22Rv1 (cell line): ENCODE results near the gene TKTL1.
"Not testable (repeated sequence)": the region's sequence is repeated elsewhere in the genome, so short reads cannot be mapped to it uniquely, and the experiment has no call there.

Experiments used
- H3K27ac ChIP-seq: fragments of 450-650 bp; 2 replicates; pipeline ENCODE4 v1.5.1; 2017
- CTCF ChIP-seq: fragments of 450-650 bp; IDR thresholded peaks from 2 replicates; pipeline ENCODE4 v1.5.1; 2017; ENCODE audit warnings: mild to moderate bottlenecking
- ZFX ChIP-seq: fragments of 450-650 bp; IDR thresholded peaks from 2 replicates; pipeline ENCODE4 v1.6.1; 2017; ENCODE audit warnings: antibody characterized with exemption, borderline replicate concordance

TKTL1 gene, protein sequence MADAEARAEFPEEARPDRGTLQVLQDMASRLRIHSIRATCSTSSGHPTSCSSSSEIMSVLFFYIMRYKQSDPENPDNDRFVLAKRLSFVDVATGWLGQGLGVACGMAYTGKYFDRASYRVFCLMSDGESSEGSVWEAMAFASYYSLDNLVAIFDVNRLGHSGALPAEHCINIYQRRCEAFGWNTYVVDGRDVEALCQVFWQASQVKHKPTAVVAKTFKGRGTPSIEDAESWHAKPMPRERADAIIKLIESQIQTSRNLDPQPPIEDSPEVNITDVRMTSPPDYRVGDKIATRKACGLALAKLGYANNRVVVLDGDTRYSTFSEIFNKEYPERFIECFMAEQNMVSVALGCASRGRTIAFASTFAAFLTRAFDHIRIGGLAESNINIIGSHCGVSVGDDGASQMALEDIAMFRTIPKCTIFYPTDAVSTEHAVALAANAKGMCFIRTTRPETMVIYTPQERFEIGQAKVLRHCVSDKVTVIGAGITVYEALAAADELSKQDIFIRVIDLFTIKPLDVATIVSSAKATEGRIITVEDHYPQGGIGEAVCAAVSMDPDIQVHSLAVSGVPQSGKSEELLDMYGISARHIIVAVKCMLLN

GRCh38 chrX:154295664-154296310 lies at the start of gene TKTL1:
Gene TKTL1 (plus strand): TSS chrX:154295795. CDS start chrX:154295860, 65 bp downstream.
- TF ChIP-seq CTCF: no peak
- TF ChIP-seq ZFX: no peak
- no peak within 1 kb of the TSS for H3K27ac ChIP-seq

GRCh38 chrX:154247377-154248045 lies 48.1 kb upstream of the TKTL1 start:
- not testable (repeated sequence) for H3K27ac ChIP-seq

- not testable (repeated sequence) for H3K27ac ChIP-seq
Measured at GRCh38 chrX:154248076-154248475, 47.5 kb upstream of the TKTL1 start.

DNA sequence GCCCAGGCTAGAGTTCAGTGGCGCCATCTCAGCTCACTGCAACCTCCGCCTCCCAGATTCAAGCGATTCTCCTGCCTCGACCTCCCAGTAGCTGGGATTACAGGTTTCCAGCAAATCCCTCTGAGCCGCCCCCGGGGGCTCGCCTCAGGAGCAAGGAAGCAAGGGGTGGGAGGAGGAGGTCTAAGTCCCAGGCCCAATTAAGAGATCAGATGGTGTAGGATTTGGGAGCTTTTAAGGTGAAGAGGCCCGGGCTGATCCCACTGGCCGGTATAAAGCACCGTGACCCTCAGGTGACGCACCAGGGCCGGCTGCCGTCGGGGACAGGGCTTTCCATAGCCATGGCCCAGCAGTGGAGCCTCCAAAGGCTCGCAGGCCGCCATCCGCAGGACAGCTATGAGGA lies 38.3 kb upstream of the TKTL1 start, which contains the start of gene OPN1MW3:
TSS of gene OPN1MW3 (plus strand) at position 301 of the 400 bp plus-strand sequence. CDS start at position 339, 38 bp downstream.
- not testable (repeated sequence) for H3K27ac ChIP-seq

- H3K27ac ChIP-seq: not testable (repeated sequence)
Measured at GRCh38 chrX:154258711-154259110, 36.9 kb upstream of the TKTL1 start.

DNA sequence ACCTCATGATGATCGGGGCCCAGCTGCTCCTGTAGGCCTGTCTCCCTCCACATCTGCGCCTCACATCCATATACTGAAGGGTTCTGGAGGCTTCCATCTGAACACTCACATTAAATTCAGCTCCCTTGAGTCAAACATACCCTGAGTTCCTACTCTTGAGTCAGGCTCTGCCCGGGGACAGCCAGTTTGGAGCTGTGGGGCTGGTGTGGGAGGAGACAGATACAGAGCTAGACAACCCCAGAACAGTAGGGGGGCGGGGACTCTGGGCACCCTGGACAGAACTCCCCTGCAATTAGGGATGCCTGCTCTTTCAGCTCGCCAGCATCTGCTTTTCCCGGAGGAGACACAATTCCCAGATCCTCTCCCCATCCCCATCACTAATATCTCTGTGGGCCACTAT lies 32.5 kb upstream of the TKTL1 start:
- H3K27ac ChIP-seq: not testable (repeated sequence)

GRCh38 chrX:154269245-154269644 lies 26.4 kb upstream of the TKTL1 start:
- H3K27ac ChIP-seq: not testable (repeated sequence)

DNA sequence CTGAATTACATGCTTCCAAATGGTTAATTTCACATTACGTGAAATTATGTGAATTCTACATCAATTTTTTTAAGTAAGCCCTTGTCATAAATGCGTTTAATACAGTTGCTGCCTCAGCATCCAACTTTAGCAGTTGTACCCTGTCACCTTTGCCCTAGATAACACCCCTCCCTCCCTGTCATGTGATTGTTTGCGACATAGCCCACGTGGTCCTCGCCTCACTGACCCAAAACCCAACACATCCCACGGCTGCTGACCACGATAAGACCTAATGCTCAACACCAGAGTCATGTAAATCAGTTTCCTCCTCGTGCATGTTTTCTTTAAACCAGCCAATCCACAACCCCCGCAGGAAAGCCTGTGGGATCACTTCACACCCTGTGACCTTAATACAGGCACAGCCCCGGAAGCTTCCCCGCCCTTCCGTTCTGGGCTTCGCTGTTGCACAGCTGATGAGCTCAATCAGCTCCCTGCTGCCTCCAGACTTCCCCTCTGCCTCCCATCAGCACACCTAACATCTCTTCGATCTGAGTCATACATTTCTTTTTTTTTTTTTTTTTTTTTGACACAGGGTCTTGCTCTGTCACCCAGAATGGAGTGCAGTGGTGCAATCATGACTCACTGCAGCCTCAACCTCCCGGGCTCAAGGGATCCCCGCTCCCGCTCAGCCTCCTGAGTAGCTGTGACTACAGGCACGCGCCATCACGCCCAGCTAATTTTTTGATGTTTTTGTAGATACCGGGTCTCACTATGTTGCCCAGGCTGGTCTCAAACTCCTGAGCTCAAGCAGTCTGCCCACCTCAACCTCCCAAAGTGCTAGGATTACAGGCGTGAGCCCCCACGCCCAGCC lies 10.9 kb upstream of the TKTL1 start:
- H3K27ac ChIP-seq: not testable (repeated sequence)

DNA sequence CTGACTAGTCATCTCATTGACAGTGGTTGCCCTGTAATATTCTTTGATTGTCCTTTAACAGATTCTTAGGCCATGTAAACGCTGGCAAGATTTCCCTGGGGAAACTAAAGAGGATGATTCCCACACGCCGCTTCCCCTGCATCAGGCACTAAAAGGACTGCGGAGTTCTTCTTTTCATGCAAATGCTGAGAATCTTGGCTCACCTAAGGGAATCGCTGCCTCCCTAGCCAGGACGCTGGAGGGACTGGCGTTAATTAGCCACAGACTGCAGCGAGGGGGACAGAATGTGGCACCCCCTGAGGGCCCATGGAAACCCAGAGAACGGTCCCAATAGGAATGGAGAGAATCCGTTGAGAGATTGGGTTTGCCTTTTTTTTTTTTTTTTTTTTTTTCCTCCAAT lies 9.2 kb upstream of the TKTL1 start:
- H3K27ac ChIP-seq: not testable (repeated sequence)

DNA sequence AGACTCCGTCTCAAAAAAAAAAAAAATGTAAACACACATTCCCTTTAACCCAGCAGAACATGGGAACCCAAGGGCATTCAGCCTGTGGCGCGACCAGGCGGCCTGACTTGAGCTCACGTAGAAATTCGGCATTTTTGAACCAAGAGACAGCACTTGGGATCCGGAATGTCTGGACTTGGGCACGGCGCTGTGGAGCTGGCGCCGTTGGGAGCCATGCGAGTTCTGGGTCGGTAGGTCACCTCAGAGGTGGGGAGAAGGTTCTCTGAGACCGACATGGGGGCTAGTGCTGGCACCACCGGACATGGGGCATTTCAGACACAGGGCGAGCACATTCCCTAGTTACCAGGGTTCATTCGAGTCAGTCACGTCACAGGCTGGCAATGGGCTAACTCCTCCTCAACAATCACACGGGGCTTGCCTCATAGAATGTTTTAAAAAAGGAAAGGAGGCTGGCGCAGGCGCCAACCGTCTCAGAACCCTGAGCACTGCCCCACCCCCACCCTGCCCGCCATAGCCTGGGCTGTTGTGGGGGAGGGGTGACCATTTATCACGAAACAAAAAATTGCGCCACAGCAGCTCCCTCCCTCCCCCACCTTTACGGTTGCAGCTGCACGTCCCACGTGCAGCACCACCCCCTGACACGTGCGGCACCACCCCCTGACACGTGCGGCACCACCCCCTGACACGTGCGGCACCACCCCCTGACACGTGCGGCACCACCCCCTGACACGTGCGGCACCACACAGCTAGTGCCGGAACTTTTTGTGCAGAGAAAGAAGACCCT lies 612 bp upstream of the TKTL1 start, which contains the start of gene TEX28:
TSS of gene TEX28 (minus strand) at position 334 of the 784 bp plus-strand sequence. CDS start 3,007 bp downstream, outside the sequence.
- H3K27ac ChIP-seq: no peak within 1 kb of the TSS
- no peak for TF ChIP-seq CTCF
- TF ChIP-seq ZFX: no peak

- TF ChIP-seq CTCF (no peak), ZFX (no peak)
- no peak overlapping the region for H3K27ac ChIP-seq
Measured at GRCh38 chrX:154296731-154297130, 1.1 kb downstream of the TKTL1 start.
